IMR-90 (cell line): Measurements from ENCODE around the gene GALM. TPM values are rescaled to one million over a fixed set of nuclear protein-coding genes. Genes with fewer than 3 reads are reported as not detected.
"Not testable (repeated sequence)": the region's sequence is repeated elsewhere in the genome, so short reads cannot be mapped to it uniquely, and the experiment has no call there.

Experiments
- ATAC-seq: fragments of 200-7000 bp; cut with Tn5 transposase; 2 replicates; pipeline ENCODE4 v1.9.1; 2020; ENCODE audit warnings: low read depth, mild to moderate bottlenecking, moderate library complexity
- BruUV-seq: library from RNA; stranded (reverse); fragments of 400-500 nt; replicated peaks from 2 replicates; lab custom pipeline; 2021; lab: Mats Ljungman, UMichigan
- CTCF ChIA-PET: fragments of 300-600 bp; formaldehyde crosslinking; extraction: SDS; loops from one replicate; lab custom pipeline; 2021; ENCODE audit warnings: antibody characterized with exemption; lab: Yijun Ruan, JAX
- POLR2A ChIA-PET: fragments of 300-600 bp; sonication (Branson Sonifier 250); formaldehyde crosslinking; loops from one replicate; lab custom pipeline; 2022; ENCODE audit warnings: antibody characterized with exemption; ENCODE audit not compliant: unreplicated experiment; lab: Charles Lee
- DNase-seq: peaks from one replicate; pipeline ENCODE4 v3.0.0; 2013
- H2AFZ ChIP-seq: replicated peaks from 2 replicates; pipeline ENCODE3; 2013; ENCODE audit warnings: low read length, mild to moderate bottlenecking; ENCODE audit not compliant: poor library complexity
- H2AK5ac ChIP-seq: 2 replicates; pipeline ENCODE4 v1.6.1; 2013; ENCODE audit warnings: low read depth, low read length, inconsistent platforms
- H2AK9ac ChIP-seq: replicated peaks from 2 replicates; pipeline ENCODE3; 2013; ENCODE audit warnings: mild to moderate bottlenecking, low read depth, low read length, moderate library complexity; ENCODE audit not compliant: poor library complexity
- H2BK120ac ChIP-seq: 2 replicates; pipeline ENCODE4 v1.6.1; 2013; ENCODE audit warnings: low read depth, low read length, inconsistent platforms
- H2BK15ac ChIP-seq: 3 replicates; pipeline ENCODE4 v1.6.1; 2013; ENCODE audit warnings: low read depth, low read length, inconsistent platforms
- H2BK20ac ChIP-seq: 2 replicates; pipeline ENCODE4 v1.6.1; 2013; ENCODE audit warnings: low read depth, mild to moderate bottlenecking, inconsistent platforms, low read length, moderate library complexity
- H2BK5ac ChIP-seq: 2 replicates; pipeline ENCODE4 v1.6.1; 2013; ENCODE audit warnings: mild to moderate bottlenecking, low read depth, low read length, inconsistent platforms; ENCODE audit not compliant: poor library complexity, severe bottlenecking
- H3K14ac ChIP-seq: replicated peaks from 2 replicates; pipeline ENCODE4 v1.6.1; 2013; ENCODE audit warnings: low read depth, low read length, inconsistent platforms
- H3K18ac ChIP-seq: 2 replicates; pipeline ENCODE4 v1.6.1; 2013; ENCODE audit warnings: low read depth, low read length, control low read depth
- H3K23ac ChIP-seq: 2 replicates; pipeline ENCODE4 v1.6.1; 2013; ENCODE audit warnings: low read depth, low read length, inconsistent platforms
- H3K27ac ChIP-seq: 2 replicates; pipeline ENCODE4 v1.5.1; 2013; ENCODE audit warnings: mild to moderate bottlenecking, control low read depth, low read length; ENCODE audit not compliant: insufficient read depth
- H3K27me3 ChIP-seq: 2 replicates; pipeline ENCODE4 v1.6.1; 2013; ENCODE audit warnings: low read length; ENCODE audit not compliant: control insufficient read depth, insufficient read depth
- H3K36me3 ChIP-seq: 2 replicates; pipeline ENCODE4 v1.6.1; 2013; ENCODE audit warnings: low read length, mixed read lengths; ENCODE audit not compliant: control insufficient read depth, insufficient read depth
- H3K4ac ChIP-seq: 2 replicates; pipeline ENCODE4 v1.6.1; 2013; ENCODE audit warnings: low read depth, low read length, inconsistent platforms
- H3K4me1 ChIP-seq: 2 replicates; pipeline ENCODE4 v1.6.1; 2013; ENCODE audit warnings: low read length, mixed read lengths; ENCODE audit not compliant: control insufficient read depth, insufficient read depth
- H3K4me2 ChIP-seq: 2 replicates; pipeline ENCODE4 v1.6.1; 2013; ENCODE audit warnings: low read depth, mild to moderate bottlenecking, control low read depth, low read length, moderate library complexity
- H3K4me3 ChIP-seq: 2 replicates; pipeline ENCODE4 v1.5.1; 2013; ENCODE audit warnings: low read depth, mild to moderate bottlenecking, control low read depth, low read length, moderate library complexity; ENCODE audit not compliant: insufficient read depth
- H3K56ac ChIP-seq: 2 replicates; pipeline ENCODE4 v1.6.1; 2013; ENCODE audit warnings: low read length, inconsistent platforms; ENCODE audit not compliant: insufficient read depth; ENCODE audit errors: extremely low read depth
- H3K79me1 ChIP-seq, 2 experiments: 2 replicates each; pipeline ENCODE4 v1.6.1; 2013; ENCODE audit warnings: low read length in 2 of 2, inconsistent platforms in 1 of 2, low read depth in 1 of 2
- H3K9ac ChIP-seq: 2 replicates; pipeline ENCODE4 v1.6.1; 2013; ENCODE audit warnings: low read depth, low read length, control low read depth
- H3K9me1 ChIP-seq: 2 replicates; pipeline ENCODE4 v1.6.1; 2013; ENCODE audit warnings: low read length, inconsistent platforms; ENCODE audit not compliant: insufficient read depth
- H3K9me3 ChIP-seq: 2 replicates; pipeline ENCODE4 v1.6.1; 2013; ENCODE audit warnings: low read length; ENCODE audit not compliant: control insufficient read depth, insufficient read depth
- H4K20me1 ChIP-seq: 2 replicates; pipeline ENCODE4 v1.6.1; 2013; ENCODE audit warnings: low read length, inconsistent platforms; ENCODE audit not compliant: insufficient read depth
- H4K5ac ChIP-seq: 2 replicates; pipeline ENCODE4 v1.6.1; 2013; ENCODE audit warnings: mild to moderate bottlenecking, low read depth, low read length, control low read depth
- H4K8ac ChIP-seq, 2 experiments: 2 replicates each; pipeline ENCODE4 v1.6.1; 2013; ENCODE audit warnings: low read depth in 2 of 2, low read length in 2 of 2, control low read depth in 1 of 2, inconsistent platforms in 1 of 2
- H4K91ac ChIP-seq: 2 replicates; pipeline ENCODE4 v1.6.1; 2013; ENCODE audit warnings: low read depth, low read length, inconsistent platforms; ENCODE audit not compliant: insufficient read depth
- WGBS, 2 experiments: methylation state at CpG; one replicate each; pipeline versions ENCODE4 v1.1.5 to v1.1.7; 2013; ENCODE audit warnings: missing lambda C conversion rate in 2 of 2; ENCODE audit not compliant: insufficient read length in 1 of 2; ENCODE audit errors: extremely low coverage in 2 of 2; 5-methylcytosine and 5-hydroxymethylcytosine counted together
- dilution Hi-C: fragments of 300-500 bp; cut with HindIII; formaldehyde crosslinking; loops from one replicate; pipeline ENCODE4 v1.14.3; 2018; ENCODE audit warnings: low sequenced_read_pairs; ENCODE audit not compliant: unreplicated experiment
- in situ Hi-C: fragments of 300-500 bp; cut with MboI; formaldehyde crosslinking; loops from 3 replicates; pipeline ENCODE4 v1.14.3; 2019; ENCODE audit warnings: low sequenced_read_pairs, inconsistent platforms, mixed read lengths
- intact Hi-C: fragments of 100-400 bp; cut with micrococcal nuclease; formaldehyde crosslinking; loops from 2 replicates; pipeline ENCODE4 v1.10.0; 2022
- polyA plus RNA-seq, 3 experiments: library from polyadenylated mRNA; depleted of rRNA; stranded (reverse); fragments of >200 nt; gene quantifications; 2 replicates each; pipeline ENCODE4 v1.2.3, GENCODE V29; 2012; ENCODE audit warnings: low replicate concordance in 1 of 3
- total RNA-seq: library from RNA; depleted of rRNA; stranded (reverse); fragments of >200 nt; gene quantifications from 2 replicates; pipeline ENCODE4 v1.2.3, GENCODE V29; 2012

GALM gene
- total and polyA plus RNA-seq, 2 of the 4 experiments (the other 2 are of a cell fraction), result 12.1 to 24.2 TPM

- dilution Hi-C loops, result not testable (repeated sequence)
- no CpG with 5 or more reads among the region's 31 CpGs for WGBS, 2 experiments
Observed at GRCh38 chr2:38755891-38756290, 90.0 kb downstream of the GALM start.

More at GRCh38 chr2:38755891-38756290, 90.0 kb downstream of the GALM start:
- H2BK120ac ChIP-seq, POLR2A ChIA-PET, H3K23ac ChIP-seq, H4K5ac ChIP-seq, ATAC-seq, H2BK5ac ChIP-seq, H3K9me1 ChIP-seq, in situ Hi-C loops, H4K20me1 ChIP-seq, BruUV-seq, DNase-seq, H4K8ac ChIP-seq, H3K4me1 ChIP-seq, H3K27me3 ChIP-seq, CTCF ChIA-PET, H3K9ac ChIP-seq, H4K91ac ChIP-seq, intact Hi-C loops, H2BK15ac ChIP-seq, H3K4ac ChIP-seq, H2AFZ ChIP-seq, H3K4me3 ChIP-seq, H2BK20ac ChIP-seq, H3K79me1 ChIP-seq, H3K27ac ChIP-seq, H2AK5ac ChIP-seq, H3K36me3 ChIP-seq, H3K9me3 ChIP-seq, H2AK9ac ChIP-seq, H3K4me2 ChIP-seq, H3K14ac ChIP-seq, H3K56ac ChIP-seq, H3K18ac ChIP-seq: not testable (repeated sequence)
